GM11168 (cell line): ENCODE results near the gene MATN1.
"Not testable (repeated sequence)": the region's sequence is repeated elsewhere in the genome, so short reads cannot be mapped to it uniquely, and the experiment has no call there.

Experiments used
- in situ Hi-C: fragments of 300-500 bp; cut with MboI; formaldehyde crosslinking; loops from one replicate; pipeline ENCODE4 v1.12.0; 2022; ENCODE audit warnings: low sequenced_read_pairs; ENCODE audit not compliant: unreplicated experiment

MATN1 gene

GRCh38 chr1:30723331-30723755 is at the start of gene MATN1:
Gene MATN1, minus strand, starts transcription at chr1:30723585. Its CDS starts 34 bp downstream, at chr1:30723551.
- in situ Hi-C loops: loop anchor here (5.0 to 10.0 kb wide), 2 partner anchors 54 to 191 kb away; no protein-coding TSS in a partner anchor

GRCh38 chr1:30771005-30771404 is 47.6 kb upstream of the MATN1 start:
- in situ Hi-C loops: no loop called here

GRCh38 chr1:30770150-30770549 is 46.8 kb upstream of the MATN1 start:
- in situ Hi-C loops: no loop called here

GRCh38 chr1:30768830-30769718 is 45.7 kb upstream of the MATN1 start:
- in situ Hi-C loops: no loop called here

GRCh38 chr1:30768159-30768829 is 44.9 kb upstream of the MATN1 start:
- in situ Hi-C loops: no loop called here

GRCh38 chr1:30766948-30767347 is 43.6 kb upstream of the MATN1 start:
- in situ Hi-C loops: not testable (repeated sequence)

GRCh38 chr1:30765556-30766434 is 42.4 kb upstream of the MATN1 start:
- in situ Hi-C loops: no loop called here

- in situ Hi-C loops: no loop called here
Observed at GRCh38 chr1:30764939-30765555, 41.7 kb upstream of the MATN1 start.

- in situ Hi-C loops: no loop called here
Observed at GRCh38 chr1:30764396-30764795, 41.0 kb upstream of the MATN1 start.

- in situ Hi-C loops: no loop called here
Observed at GRCh38 chr1:30763651-30764248, 40.4 kb upstream of the MATN1 start.

- in situ Hi-C loops: no loop called here
Observed at GRCh38 chr1:30762930-30763650, 39.7 kb upstream of the MATN1 start.

- in situ Hi-C loops: no loop called here
Observed at GRCh38 chr1:30762152-30762929, 39.0 kb upstream of the MATN1 start.

GRCh38 chr1:30761381-30762151 is 38.2 kb upstream of the MATN1 start:
- in situ Hi-C loops: no loop called here

GRCh38 chr1:30760596-30761324 is 37.4 kb upstream of the MATN1 start:
- in situ Hi-C loops: no loop called here

GRCh38 chr1:30759718-30760281 is 36.4 kb upstream of the MATN1 start:
- in situ Hi-C loops: no loop called here

- in situ Hi-C loops: no loop called here
Observed at GRCh38 chr1:30758785-30759380, 35.5 kb upstream of the MATN1 start.
